ENCODE data around the gene SPATA9.

SPATA9 gene

DNA sequence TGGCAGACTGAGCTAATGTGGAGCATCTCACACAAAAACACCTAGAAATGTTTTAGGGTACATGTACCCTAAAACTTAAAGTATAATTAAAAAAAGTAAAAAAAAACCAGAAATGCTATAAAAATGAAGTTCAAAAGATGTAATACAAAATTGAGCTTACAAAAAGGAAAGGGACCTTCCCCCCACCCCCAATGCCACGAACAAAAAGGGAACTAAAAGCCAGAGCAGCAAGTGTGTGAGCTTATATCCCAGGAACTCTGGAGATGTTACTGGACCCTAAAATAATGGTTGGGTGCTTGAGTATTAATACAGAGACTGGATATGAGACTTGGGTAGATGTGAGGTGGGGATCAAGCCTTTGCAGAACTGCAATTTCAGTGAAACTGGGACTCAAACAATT lies 11.0 kb downstream of the SPATA9 start:
- Histone ChIP-seq H3K27ac (ENCODE audit: low read depth, low read length) (no peak overlapping the region), H3K4me1 (ENCODE audit: control insufficient read depth, insufficient read depth, low read length) (no peaks in the 10 kb centered on the region), H3K9ac (ENCODE audit: low read depth, low read length) (no peak overlapping the region), H3K4me3 (ENCODE audit: low read depth, low read length) (no peak overlapping the region), H3K36me3 (ENCODE audit: control insufficient read depth, insufficient read depth, low read length) (no peaks in the 10 kb centered on the region), H3K27me3 (ENCODE audit: control insufficient read depth, insufficient read depth, low read length) (no peaks in the 10 kb centered on the region), H3K9me3 (ENCODE audit: control insufficient read depth, insufficient read depth, low read length) (no peaks in the 10 kb centered on the region)

DNA sequence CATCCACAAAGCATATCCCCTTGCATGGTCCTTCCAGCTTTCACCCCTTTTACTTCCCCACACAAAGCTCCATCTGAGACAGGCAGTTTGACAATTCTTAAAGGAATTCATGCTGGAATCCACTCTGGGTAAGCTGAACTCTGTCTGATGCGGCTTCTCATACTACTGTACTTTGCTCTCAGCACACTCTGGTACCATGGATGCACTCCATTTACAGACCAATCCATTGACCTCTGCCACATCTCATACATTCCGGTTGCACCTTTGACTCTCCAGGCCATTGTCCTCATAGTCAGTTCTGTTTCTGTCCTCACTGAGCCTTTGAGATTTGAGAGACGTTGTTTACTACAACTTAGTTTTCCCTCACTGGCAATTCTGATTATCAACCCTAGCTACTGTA lies 12.2 kb downstream of the SPATA9 start:
- no peaks in the 10 kb centered on the region for H3K4me1 ChIP-seq (ENCODE audit: control insufficient read depth, insufficient read depth, low read length)
- H3K9ac ChIP-seq (ENCODE audit: low read depth, low read length) = no peak overlapping the region
- H3K27me3 ChIP-seq (ENCODE audit: control insufficient read depth, insufficient read depth, low read length) = no peaks in the 10 kb centered on the region
- H3K27ac ChIP-seq (ENCODE audit: low read depth, low read length) = no peak overlapping the region
- H3K9me3 ChIP-seq (ENCODE audit: control insufficient read depth, insufficient read depth, low read length) = no peaks in the 10 kb centered on the region
- no peaks in the 10 kb centered on the region for H3K36me3 ChIP-seq (ENCODE audit: control insufficient read depth, insufficient read depth, low read length)
- no peak overlapping the region for H3K4me3 ChIP-seq (ENCODE audit: low read depth, low read length)

DNA sequence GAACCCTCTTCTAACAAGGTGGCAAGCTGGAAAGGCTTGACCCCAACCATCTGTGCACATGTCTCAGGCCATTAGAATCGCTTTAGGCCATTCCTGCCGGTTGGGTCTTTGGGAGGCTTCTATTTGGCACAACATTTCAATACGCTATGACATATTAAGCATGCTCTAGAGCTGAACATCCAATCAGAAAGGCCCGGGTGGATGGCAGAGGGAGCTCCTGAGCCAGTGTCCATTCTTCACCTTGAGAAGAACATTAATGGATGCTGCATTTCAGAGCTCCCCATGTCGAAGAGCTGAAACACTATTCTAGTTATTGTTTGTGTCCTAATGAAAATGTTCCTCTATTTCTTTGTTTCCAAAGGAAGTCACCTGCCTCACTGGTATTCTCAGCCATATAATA lies 12.8 kb downstream of the SPATA9 start:
- H3K27ac ChIP-seq (ENCODE audit: low read depth, low read length) = no peak overlapping the region
- no peaks in the 10 kb centered on the region for H3K4me1 ChIP-seq (ENCODE audit: control insufficient read depth, insufficient read depth, low read length)
- H3K9me3 ChIP-seq (ENCODE audit: control insufficient read depth, insufficient read depth, low read length) = no peaks in the 10 kb centered on the region
- H3K27me3 ChIP-seq (ENCODE audit: control insufficient read depth, insufficient read depth, low read length) = no peaks in the 10 kb centered on the region
- H3K36me3 ChIP-seq (ENCODE audit: control insufficient read depth, insufficient read depth, low read length) = no peaks in the 10 kb centered on the region
- no peak overlapping the region for H3K9ac ChIP-seq (ENCODE audit: low read depth, low read length)
- H3K4me3 ChIP-seq (ENCODE audit: low read depth, low read length) = no peak overlapping the region

DNA sequence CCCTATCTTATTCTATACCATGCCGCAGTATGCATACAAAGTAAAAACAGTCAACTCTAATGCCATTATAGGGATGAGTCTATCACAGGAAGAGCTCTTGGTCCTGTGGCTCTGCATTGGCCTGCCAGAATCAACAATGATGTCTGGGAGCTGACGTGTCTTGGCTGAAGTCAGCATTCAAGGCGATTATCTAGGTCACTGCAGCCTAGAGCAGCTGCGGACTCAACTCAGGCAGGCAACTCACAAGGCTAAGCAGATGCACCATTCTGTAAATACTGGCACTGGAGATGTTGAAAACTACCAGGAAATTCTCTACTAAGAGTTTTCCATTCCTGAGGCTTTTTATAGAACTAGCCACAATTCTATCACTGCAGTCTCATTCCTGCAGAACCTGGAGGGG lies 13.3 kb downstream of the SPATA9 start:
- Histone ChIP-seq H3K27me3 (ENCODE audit: control insufficient read depth, insufficient read depth, low read length) (no peaks in the 10 kb centered on the region), H3K27ac (ENCODE audit: low read depth, low read length) (peak overlapping the region; percentile 66), H3K4me3 (ENCODE audit: low read depth, low read length) (no peak overlapping the region), H3K9ac (ENCODE audit: low read depth, low read length) (no peak overlapping the region), H3K36me3 (ENCODE audit: control insufficient read depth, insufficient read depth, low read length) (no peaks in the 10 kb centered on the region), H3K9me3 (ENCODE audit: control insufficient read depth, insufficient read depth, low read length) (no peaks in the 10 kb centered on the region), H3K4me1 (ENCODE audit: control insufficient read depth, insufficient read depth, low read length) (no peaks in the 10 kb centered on the region)

DNA sequence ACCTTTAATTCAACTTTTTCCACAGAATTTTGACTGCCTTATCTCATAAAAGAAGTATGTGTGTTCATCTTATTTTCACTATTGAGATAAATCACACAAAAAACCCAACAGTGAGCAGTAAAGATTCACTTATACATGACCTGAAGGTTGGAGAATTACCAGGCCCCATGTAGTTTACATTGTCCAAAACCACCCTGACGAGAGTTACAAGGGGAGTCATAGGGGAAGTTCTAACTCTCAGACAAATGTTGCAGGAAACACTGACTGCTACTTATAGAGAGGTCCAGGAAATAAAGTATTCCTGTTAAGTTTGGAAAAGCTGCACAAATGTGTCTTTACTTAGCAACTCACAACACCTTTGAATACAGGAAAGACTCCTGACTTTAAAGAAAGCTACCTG lies 14.1 kb downstream of the SPATA9 start:
- peak overlapping the region; percentile 66 for H3K27ac ChIP-seq (ENCODE audit: low read depth, low read length)
- H3K27me3 ChIP-seq (ENCODE audit: control insufficient read depth, insufficient read depth, low read length) = no peaks in the 10 kb centered on the region

DNA sequence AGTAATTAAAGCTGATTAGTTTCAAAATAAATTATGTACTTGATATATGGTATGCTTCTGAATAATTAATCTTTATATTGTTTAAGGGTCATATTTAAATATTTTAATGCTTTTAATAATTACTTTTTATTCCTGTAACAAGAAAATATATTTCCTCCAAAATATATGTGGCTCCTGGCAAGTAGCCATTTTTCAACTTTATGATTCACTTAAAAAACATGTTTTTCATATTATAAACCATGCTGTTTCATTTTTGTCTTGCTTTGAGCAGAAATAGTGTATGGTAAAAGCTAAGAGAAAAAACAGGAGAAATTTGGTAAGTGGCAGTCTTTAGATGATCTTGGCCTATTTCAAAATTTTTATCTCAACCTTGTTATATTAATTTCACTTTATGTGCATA lies 14.6 kb downstream of the SPATA9 start:
- H3K36me3 ChIP-seq (ENCODE audit: control insufficient read depth, insufficient read depth, low read length) = no peaks in the 10 kb centered on the region
- H3K27ac ChIP-seq (ENCODE audit: low read depth, low read length) = no peak overlapping the region
- no peaks in the 10 kb centered on the region for H3K4me1 ChIP-seq (ENCODE audit: control insufficient read depth, insufficient read depth, low read length)
- no peak overlapping the region for H3K4me3 ChIP-seq (ENCODE audit: low read depth, low read length)
- H3K9me3 ChIP-seq (ENCODE audit: control insufficient read depth, insufficient read depth, low read length) = no peaks in the 10 kb centered on the region
- no peaks in the 10 kb centered on the region for H3K27me3 ChIP-seq (ENCODE audit: control insufficient read depth, insufficient read depth, low read length)
- no peak overlapping the region for H3K9ac ChIP-seq (ENCODE audit: low read depth, low read length)

More for the DNA sequence above, 14.1 kb downstream of the SPATA9 start:
- H3K9me3 ChIP-seq (ENCODE audit: control insufficient read depth, insufficient read depth, low read length) = no peaks in the 10 kb centered on the region
- no peak overlapping the region for H3K4me3 ChIP-seq (ENCODE audit: low read depth, low read length)
- H3K9ac ChIP-seq (ENCODE audit: low read depth, low read length) = no peak overlapping the region
- no peaks in the 10 kb centered on the region for H3K4me1 ChIP-seq (ENCODE audit: control insufficient read depth, insufficient read depth, low read length)
- H3K36me3 ChIP-seq (ENCODE audit: control insufficient read depth, insufficient read depth, low read length) = no peaks in the 10 kb centered on the region

DNA sequence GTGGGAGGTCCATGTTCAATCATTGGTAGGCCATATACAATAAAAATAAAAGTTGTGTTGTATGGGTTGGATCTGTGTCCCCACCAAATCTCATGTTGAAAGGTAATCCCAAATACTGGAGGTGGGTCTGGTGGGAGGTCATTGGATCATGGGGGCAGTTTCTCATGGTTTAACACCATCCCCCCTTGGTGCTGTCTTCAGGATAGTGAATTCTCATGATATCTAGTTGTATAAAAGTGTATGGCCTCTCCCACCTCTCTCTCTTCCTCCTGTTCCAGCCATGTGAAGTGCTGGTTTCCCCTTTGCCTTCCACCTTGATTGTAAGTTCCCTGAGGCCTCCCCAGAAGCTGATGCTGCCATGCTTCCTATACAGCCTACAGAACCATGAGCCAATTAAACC lies 15.1 kb downstream of the SPATA9 start:
- no peaks in the 10 kb centered on the region for H3K4me1 ChIP-seq (ENCODE audit: control insufficient read depth, insufficient read depth, low read length)
- H3K27ac ChIP-seq (ENCODE audit: low read depth, low read length) = no peak overlapping the region
- no peaks in the 10 kb centered on the region for H3K36me3 ChIP-seq (ENCODE audit: control insufficient read depth, insufficient read depth, low read length)
- H3K9ac ChIP-seq (ENCODE audit: low read depth, low read length) = no peak overlapping the region
- H3K4me3 ChIP-seq (ENCODE audit: low read depth, low read length) = no peak overlapping the region
- no peaks in the 10 kb centered on the region for H3K9me3 ChIP-seq (ENCODE audit: control insufficient read depth, insufficient read depth, low read length)
- H3K27me3 ChIP-seq (ENCODE audit: control insufficient read depth, insufficient read depth, low read length) = no peaks in the 10 kb centered on the region

DNA sequence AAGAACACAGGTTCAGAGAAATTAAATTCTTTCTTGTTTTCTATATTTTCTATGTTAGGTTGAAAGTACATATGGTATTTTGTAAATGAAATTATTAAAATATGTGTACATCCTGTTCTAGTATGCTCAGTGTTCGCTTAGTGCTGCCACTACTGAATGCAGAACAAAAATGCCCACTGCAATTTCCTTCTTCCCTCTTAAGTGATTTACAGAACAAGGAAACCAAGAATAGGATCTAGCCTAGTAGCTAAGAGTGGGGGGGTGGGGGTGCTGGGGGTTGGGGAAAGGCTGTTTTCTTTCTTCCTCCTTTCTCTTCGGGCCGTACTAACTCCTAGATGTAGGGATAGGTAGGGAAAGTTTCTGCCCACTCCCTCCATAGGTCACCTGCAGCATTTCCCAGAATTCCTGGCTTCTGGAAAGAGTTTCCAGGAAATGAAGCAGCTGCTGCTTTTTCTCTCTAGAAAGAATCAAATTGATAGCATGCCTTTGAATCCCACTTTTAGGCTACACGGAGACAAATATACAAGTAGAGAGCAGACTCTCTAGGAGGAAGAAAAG lies 15.7 kb downstream of the SPATA9 start:
- Histone ChIP-seq H3K4me1 (ENCODE audit: control insufficient read depth, insufficient read depth, low read length) (no peaks in the 10 kb centered on the region), H3K36me3 (ENCODE audit: control insufficient read depth, insufficient read depth, low read length) (no peaks in the 10 kb centered on the region), H3K4me3 (ENCODE audit: low read depth, low read length) (no peak overlapping the region), H3K9me3 (ENCODE audit: control insufficient read depth, insufficient read depth, low read length) (no peaks in the 10 kb centered on the region), H3K9ac (ENCODE audit: low read depth, low read length) (no peak overlapping the region), H3K27ac (ENCODE audit: low read depth, low read length) (no peak overlapping the region), H3K27me3 (ENCODE audit: control insufficient read depth, insufficient read depth, low read length) (no peaks in the 10 kb centered on the region)

DNA sequence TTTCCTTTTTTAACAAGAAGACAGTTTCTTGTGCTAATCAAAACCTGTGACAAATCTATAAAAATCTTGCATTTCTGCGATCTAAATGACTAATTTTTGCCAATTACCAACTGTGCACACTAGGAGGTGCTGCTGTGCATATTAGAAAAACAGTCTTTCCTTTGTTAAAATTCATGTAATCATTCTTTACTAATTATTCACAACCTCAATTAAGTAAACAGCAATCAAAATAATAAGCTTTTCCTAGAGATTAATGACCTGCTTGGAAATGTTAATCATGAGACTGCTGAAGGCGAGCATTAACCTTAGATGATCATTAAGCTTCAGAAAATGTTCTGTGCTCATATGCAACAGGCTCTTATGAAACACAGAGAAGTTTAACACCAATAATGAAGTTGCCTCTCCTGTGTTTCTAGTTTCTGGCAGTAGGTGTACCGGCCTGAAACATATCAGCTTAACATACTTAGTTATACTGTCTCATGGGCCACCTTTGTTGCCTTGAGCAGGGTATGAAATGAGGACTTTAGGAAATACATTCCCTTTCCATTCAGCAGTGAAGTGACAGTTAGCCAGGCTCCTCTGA lies 18.5 kb downstream of the SPATA9 start:
- Histone ChIP-seq H3K36me3 (ENCODE audit: control insufficient read depth, insufficient read depth, low read length) (no peaks in the 10 kb centered on the region), H3K4me3 (ENCODE audit: low read depth, low read length) (no peak overlapping the region), H3K4me1 (ENCODE audit: control insufficient read depth, insufficient read depth, low read length) (peaks cover 6% of the 10 kb centered on the region; the same call in 1 of the 2 replicates), H3K9ac (ENCODE audit: low read depth, low read length) (no peak overlapping the region), H3K9me3 (ENCODE audit: control insufficient read depth, insufficient read depth, low read length) (no peaks in the 10 kb centered on the region), H3K27ac (ENCODE audit: low read depth, low read length) (no peak overlapping the region), H3K27me3 (ENCODE audit: control insufficient read depth, insufficient read depth, low read length) (no peaks in the 10 kb centered on the region)

DNA sequence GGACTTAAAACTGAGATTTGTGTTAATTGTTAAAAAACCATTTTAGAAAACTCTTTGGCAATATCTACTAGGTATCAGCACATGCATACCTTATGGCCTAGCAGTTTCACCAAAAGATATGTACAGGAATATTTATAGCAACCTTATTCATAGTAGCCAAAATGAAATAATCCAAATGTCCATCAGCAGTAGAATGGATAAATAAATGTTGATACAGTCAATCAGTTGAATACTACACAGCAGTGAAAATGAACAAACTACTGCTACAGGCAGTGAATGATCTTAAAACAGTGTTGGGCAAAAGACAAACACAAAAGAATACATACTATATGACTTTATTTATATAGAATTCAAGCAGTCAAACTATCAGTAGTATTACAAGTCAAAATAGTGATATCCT lies 19.8 kb downstream of the SPATA9 start:
- H3K36me3 ChIP-seq (ENCODE audit: control insufficient read depth, insufficient read depth, low read length) = no peaks in the 10 kb centered on the region
- H3K9me3 ChIP-seq (ENCODE audit: control insufficient read depth, insufficient read depth, low read length) = no peaks in the 10 kb centered on the region
- no peak overlapping the region for H3K27ac ChIP-seq (ENCODE audit: low read depth, low read length)
- H3K9ac ChIP-seq (ENCODE audit: low read depth, low read length) = no peak overlapping the region
- no peaks in the 10 kb centered on the region for H3K27me3 ChIP-seq (ENCODE audit: control insufficient read depth, insufficient read depth, low read length)
- H3K4me1 ChIP-seq (ENCODE audit: control insufficient read depth, insufficient read depth, low read length) = peaks cover 6% of the 10 kb centered on the region; the same call in 1 of the 2 replicates
- H3K4me3 ChIP-seq (ENCODE audit: low read depth, low read length) = no peak overlapping the region

DNA sequence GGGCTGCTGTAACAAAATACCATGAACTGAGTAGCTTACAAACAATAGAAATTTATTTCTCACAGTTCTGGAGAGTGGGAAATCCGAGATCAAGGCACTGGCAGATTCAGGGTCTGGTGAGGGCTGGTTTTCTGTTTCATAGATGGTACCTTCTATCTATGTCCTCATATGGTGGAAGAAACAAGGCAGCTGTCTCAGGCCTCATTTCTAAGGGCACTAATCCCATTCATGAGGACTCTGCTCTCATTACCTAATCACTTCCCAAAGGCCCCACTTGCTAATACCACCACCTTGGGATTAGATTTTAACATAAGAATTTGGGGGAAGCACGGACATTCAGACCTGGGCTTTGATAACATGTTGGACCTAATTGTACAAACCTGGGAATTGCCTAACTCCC lies 22.7 kb downstream of the SPATA9 start:
- Histone ChIP-seq H3K4me3 (ENCODE audit: low read depth, low read length) (no peak overlapping the region), H3K27me3 (ENCODE audit: control insufficient read depth, insufficient read depth, low read length) (no peaks in the 10 kb centered on the region), H3K9ac (ENCODE audit: low read depth, low read length) (no peak overlapping the region), H3K9me3 (ENCODE audit: control insufficient read depth, insufficient read depth, low read length) (no peaks in the 10 kb centered on the region), H3K4me1 (ENCODE audit: control insufficient read depth, insufficient read depth, low read length) (peaks cover 6% of the 10 kb centered on the region; the same call in 1 of the 2 replicates), H3K27ac (ENCODE audit: low read depth, low read length) (no peak overlapping the region), H3K36me3 (ENCODE audit: control insufficient read depth, insufficient read depth, low read length) (no peaks in the 10 kb centered on the region)
